Measurements from ENCODE around the gene COQ5. TPM values are rescaled to one million over a fixed set of nuclear protein-coding genes. Genes with fewer than 3 reads are reported as not detected.
"Not testable (repeated sequence)": the region's sequence is repeated elsewhere in the genome, so short reads cannot be mapped to it uniquely, and the experiment has no call there.

COQ5 gene
- total and polyA plus RNA-seq, 4 donors: 32.3 to 44.7 (median 41.0) TPM

GRCh38 chr12:120488057-120488640 is 40.8 kb downstream of the COQ5 start:
- Histone ChIP-seq H3K27me3 (ENCODE audit: control insufficient read depth, insufficient read depth, low read length) (no peaks in the 10 kb centered on the region), H3K36me3 (ENCODE audit: control insufficient read depth, insufficient read depth, low read length) (peaks cover 17% of the 10 kb centered on the region), H3K27ac (ENCODE audit: low read depth, low read length) (no peak overlapping the region), H3K4me3 (ENCODE audit: low read depth, low read length) (no peak overlapping the region), H3K9me3 (ENCODE audit: control insufficient read depth, insufficient read depth, low read length) (no peaks in the 10 kb centered on the region), H3K4me1 (ENCODE audit: control insufficient read depth, insufficient read depth, low read length) (peaks cover 6% of the 10 kb centered on the region)
- WGBS (ENCODE audit: insufficient coverage): 64% methylated on average over 3 of the region's 5 CpGs
- DNase-seq (ENCODE audit: low read depth in 4 of 6, low spot score in 6 of 6): no peak

- not testable (repeated sequence) for H3K27ac ChIP-seq (ENCODE audit: low read depth, low read length); H3K4me1 ChIP-seq (ENCODE audit: control insufficient read depth, insufficient read depth, low read length); H3K4me3 ChIP-seq (ENCODE audit: low read depth, low read length); H3K27me3 ChIP-seq (ENCODE audit: control insufficient read depth, insufficient read depth, low read length); H3K9me3 ChIP-seq (ENCODE audit: control insufficient read depth, insufficient read depth, low read length); DNase-seq (ENCODE audit: low read depth in 4 of 6, low spot score in 6 of 6)
- 44% methylated on average over 5 of the region's 7 CpGs for whole genome bisulfite sequencing (ENCODE audit: insufficient coverage)
- H3K36me3 ChIP-seq (ENCODE audit: control insufficient read depth, insufficient read depth, low read length): peaks cover 23% of the 10 kb centered on the region
These were observed 41.4 kb downstream of the COQ5 start for GRCh38 chr12:120487552-120487951.

GRCh38 chr12:120485961-120486881 is 42.7 kb downstream of the COQ5 start:
- no peak overlapping the region for H3K27ac ChIP-seq (ENCODE audit: low read depth, low read length)
- H3K27me3 ChIP-seq (ENCODE audit: control insufficient read depth, insufficient read depth, low read length): no peaks in the 10 kb centered on the region
- peak in 1 of 6 donors; percentile 13 for DNase-seq (ENCODE audit: low read depth in 4 of 6, low spot score in 6 of 6)
- peaks cover 6% of the 10 kb centered on the region for H3K4me1 ChIP-seq (ENCODE audit: control insufficient read depth, insufficient read depth, low read length)
- no peak overlapping the region for H3K4me3 ChIP-seq (ENCODE audit: low read depth, low read length)
- H3K9me3 ChIP-seq (ENCODE audit: control insufficient read depth, insufficient read depth, low read length): no peaks in the 10 kb centered on the region
- WGBS (ENCODE audit: insufficient coverage): 100% methylated on average over 2 of the region's 7 CpGs
- peaks cover 31% of the 10 kb centered on the region for H3K36me3 ChIP-seq (ENCODE audit: control insufficient read depth, insufficient read depth, low read length)

- H3K27ac ChIP-seq (ENCODE audit: low read depth, low read length): no peak overlapping the region
- H3K9me3 ChIP-seq (ENCODE audit: control insufficient read depth, insufficient read depth, low read length): no peaks in the 10 kb centered on the region
- peaks cover 26% of the 10 kb centered on the region for H3K36me3 ChIP-seq (ENCODE audit: control insufficient read depth, insufficient read depth, low read length)
- no peak overlapping the region for H3K4me3 ChIP-seq (ENCODE audit: low read depth, low read length)
- DNase-seq (ENCODE audit: low read depth in 4 of 6, low spot score in 6 of 6): no peak
- no peaks in the 10 kb centered on the region for H3K27me3 ChIP-seq (ENCODE audit: control insufficient read depth, insufficient read depth, low read length)
- H3K4me1 ChIP-seq (ENCODE audit: control insufficient read depth, insufficient read depth, low read length): peaks cover 8% of the 10 kb centered on the region
- 100% methylated on average over 1 of the region's 1 CpG for WGBS (ENCODE audit: insufficient coverage)
These were observed 45.3 kb downstream of the COQ5 start for GRCh38 chr12:120483621-120484020.

DNA sequence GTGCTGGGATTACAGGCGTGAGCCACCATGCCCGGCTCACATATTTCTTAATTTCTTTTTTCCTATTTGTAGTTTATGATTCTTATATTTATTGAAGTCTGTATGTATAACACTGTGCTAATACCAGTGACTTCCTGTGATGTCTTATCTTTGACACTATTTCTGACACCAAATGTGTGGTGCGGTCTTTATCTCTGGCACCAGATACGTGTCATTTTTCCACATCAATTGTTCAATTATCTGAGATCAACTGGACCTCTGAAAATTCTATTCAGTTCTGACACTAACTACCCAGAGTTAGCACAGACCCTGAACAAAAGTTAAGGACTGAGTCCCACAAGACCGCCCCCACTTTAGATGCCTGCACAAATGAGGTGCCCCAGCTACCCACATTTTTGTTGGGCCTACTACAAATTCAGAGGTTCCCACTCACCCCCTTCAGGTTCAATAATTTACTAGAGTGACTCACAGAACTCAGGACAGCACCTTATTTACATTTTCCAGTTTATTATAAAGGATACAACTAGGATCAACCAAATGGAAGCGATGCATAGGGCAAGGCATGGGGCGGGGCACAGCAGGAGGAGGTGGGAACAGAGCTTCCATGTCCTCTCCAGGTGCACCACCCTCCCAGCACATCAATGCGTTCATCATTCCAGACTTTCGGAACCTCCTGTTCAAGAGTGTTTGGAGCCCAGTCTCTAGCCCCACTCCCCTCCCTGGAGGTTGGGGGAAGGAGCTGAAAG is 47.8 kb downstream of the COQ5 start:
- no peaks in the 10 kb centered on the region for H3K9me3 ChIP-seq (ENCODE audit: control insufficient read depth, insufficient read depth, low read length)
- peaks cover 19% of the 10 kb centered on the region for H3K36me3 ChIP-seq (ENCODE audit: control insufficient read depth, insufficient read depth, low read length)
- no peaks in the 10 kb centered on the region for H3K27me3 ChIP-seq (ENCODE audit: control insufficient read depth, insufficient read depth, low read length)
- H3K4me1 ChIP-seq (ENCODE audit: control insufficient read depth, insufficient read depth, low read length): peaks cover 2% of the 10 kb centered on the region
- 89% methylated on average over 3 of the region's 9 CpGs for WGBS (ENCODE audit: insufficient coverage)
- DNase-seq (ENCODE audit: low read depth in 4 of 6, low spot score in 6 of 6): no peak
- H3K27ac ChIP-seq (ENCODE audit: low read depth, low read length): no peak overlapping the region
- H3K4me3 ChIP-seq (ENCODE audit: low read depth, low read length): no peak overlapping the region

DNA sequence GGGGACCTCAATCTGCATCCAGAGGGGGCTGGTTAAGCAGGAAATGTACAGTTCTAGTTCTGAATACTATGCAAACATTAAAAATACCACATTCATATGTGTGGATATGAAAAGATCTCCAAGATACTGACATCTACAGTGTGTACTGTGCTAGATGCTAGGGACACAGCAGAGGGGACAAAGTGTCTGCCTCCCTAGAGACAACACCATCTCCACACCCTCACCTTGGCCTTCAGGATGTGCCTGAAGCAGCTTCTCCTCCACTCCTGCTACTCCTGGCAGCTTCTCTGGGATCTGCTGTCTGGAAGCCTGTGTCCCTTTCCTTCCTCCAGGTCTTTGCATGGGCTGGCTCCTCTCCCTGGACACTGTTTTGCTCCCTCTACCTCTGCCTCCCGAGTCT is 48.7 kb downstream of the COQ5 start:
- no peak for DNase-seq (ENCODE audit: low read depth in 4 of 6, low spot score in 6 of 6)
- Histone ChIP-seq H3K36me3 (ENCODE audit: control insufficient read depth, insufficient read depth, low read length) (peaks cover 19% of the 10 kb centered on the region), H3K27ac (ENCODE audit: low read depth, low read length) (no peak overlapping the region), H3K4me3 (ENCODE audit: low read depth, low read length) (no peak overlapping the region), H3K27me3 (ENCODE audit: control insufficient read depth, insufficient read depth, low read length) (no peaks in the 10 kb centered on the region), H3K4me1 (ENCODE audit: control insufficient read depth, insufficient read depth, low read length) (peaks cover 2% of the 10 kb centered on the region), H3K9me3 (ENCODE audit: control insufficient read depth, insufficient read depth, low read length) (no peaks in the 10 kb centered on the region)
- 86% methylated on average over 1 of the region's 1 CpG for WGBS (ENCODE audit: insufficient coverage)

GRCh38 chr12:120479458-120479857 is 49.5 kb downstream of the COQ5 start:
- Histone ChIP-seq H3K27me3 (ENCODE audit: control insufficient read depth, insufficient read depth, low read length) (no peaks in the 10 kb centered on the region), H3K4me3 (ENCODE audit: low read depth, low read length) (no peak overlapping the region), H3K9me3 (ENCODE audit: control insufficient read depth, insufficient read depth, low read length) (no peaks in the 10 kb centered on the region), H3K27ac (ENCODE audit: low read depth, low read length) (peak overlapping the region; percentile 47), H3K4me1 (ENCODE audit: control insufficient read depth, insufficient read depth, low read length) (peaks cover 2% of the 10 kb centered on the region), H3K36me3 (ENCODE audit: control insufficient read depth, insufficient read depth, low read length) (peaks cover 19% of the 10 kb centered on the region)
- DNase-seq (ENCODE audit: low read depth in 4 of 6, low spot score in 6 of 6): no peak
- WGBS (ENCODE audit: insufficient coverage): 86% methylated on average over 1 of the region's 1 CpG

DNA sequence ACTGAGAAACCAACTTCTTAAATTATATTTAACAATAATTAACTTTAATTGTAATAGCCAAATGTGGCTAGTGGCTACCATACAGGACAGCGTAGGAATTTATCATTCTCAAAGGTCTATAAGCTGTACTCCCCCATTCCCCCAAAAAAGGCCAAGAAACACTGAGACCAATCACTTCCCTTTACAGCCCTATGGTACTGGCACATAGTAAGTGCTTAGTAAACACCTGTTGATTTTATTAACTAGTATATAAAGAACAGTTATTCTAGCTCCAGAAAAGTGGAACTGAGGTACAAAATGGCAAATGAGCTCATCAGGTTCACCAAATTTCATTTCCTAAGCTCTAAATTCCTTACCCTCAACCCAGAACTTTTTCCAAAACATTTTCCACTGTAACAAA is 53.3 kb downstream of the COQ5 start:
- DNase-seq (ENCODE audit: low read depth in 4 of 6, low spot score in 6 of 6): no peak
- Histone ChIP-seq H3K4me3 (ENCODE audit: low read depth, low read length) (no peak overlapping the region), H3K27me3 (ENCODE audit: control insufficient read depth, insufficient read depth, low read length) (no peaks in the 10 kb centered on the region), H3K36me3 (ENCODE audit: control insufficient read depth, insufficient read depth, low read length) (no peaks in the 10 kb centered on the region), H3K4me1 (ENCODE audit: control insufficient read depth, insufficient read depth, low read length) (peaks cover 8% of the 10 kb centered on the region), H3K9me3 (ENCODE audit: control insufficient read depth, insufficient read depth, low read length) (no peaks in the 10 kb centered on the region), H3K27ac (ENCODE audit: low read depth, low read length) (no peak overlapping the region)
- no CpG with 5 or more reads among the region's 1 CpG for WGBS (ENCODE audit: insufficient coverage)

GRCh38 chr12:120474616-120474960 is 54.4 kb downstream of the COQ5 start:
- Histone ChIP-seq H3K4me3 (ENCODE audit: low read depth, low read length) (no peak overlapping the region), H3K4me1 (ENCODE audit: control insufficient read depth, insufficient read depth, low read length) (peaks cover 15% of the 10 kb centered on the region), H3K27me3 (ENCODE audit: control insufficient read depth, insufficient read depth, low read length) (no peaks in the 10 kb centered on the region), H3K9me3 (ENCODE audit: control insufficient read depth, insufficient read depth, low read length) (no peaks in the 10 kb centered on the region), H3K27ac (ENCODE audit: low read depth, low read length) (no peak overlapping the region), H3K36me3 (ENCODE audit: control insufficient read depth, insufficient read depth, low read length) (no peaks in the 10 kb centered on the region)
- WGBS (ENCODE audit: insufficient coverage): no CpG with 5 or more reads among the region's 2 CpGs
- no peak for DNase-seq (ENCODE audit: low read depth in 4 of 6, low spot score in 6 of 6)
